Fibroblast of skin of left biceps (primary cell): ENCODE results near the gene TM2D3.

ENCODE experiments used
- DNase-seq, 2 experiments: peaks; one replicate each; pipeline ENCODE4 v3.0.0-alpha.2; 2013; ENCODE audit warnings: low read depth in 2 of 2

Gene TM2D3

GRCh38 chr15:101607108-101607507, 45.1 kb downstream of the TM2D3 start:
- no peak for DNase-seq

GRCh38 chr15:101604124-101604874, 47.9 kb downstream of the TM2D3 start:
- no peak for DNase-seq

- no peak for DNase-seq
Measured at GRCh38 chr15:101602801-101603200, 49.4 kb downstream of the TM2D3 start.

DNA sequence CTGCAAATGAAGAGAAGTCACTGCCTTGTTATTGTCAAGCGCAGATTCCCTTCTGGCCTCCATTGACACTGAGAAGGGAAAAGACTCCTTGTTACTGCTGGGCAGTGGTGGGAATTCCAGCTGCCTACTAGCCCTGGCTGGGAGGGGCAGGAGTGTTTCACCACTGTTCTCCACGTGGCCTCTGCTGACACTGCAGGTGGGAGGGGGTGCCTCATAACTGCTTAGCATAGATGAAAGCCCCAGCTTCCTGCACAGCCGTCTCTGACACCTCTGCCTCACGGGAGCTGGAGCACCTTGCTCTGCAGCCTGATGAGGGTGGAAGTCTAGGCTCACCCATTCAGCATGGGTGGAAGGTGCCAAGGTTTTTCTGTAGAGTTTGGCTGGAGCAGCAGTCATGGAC, 52.1 kb downstream of the TM2D3 start:
- DNase-seq, result no peak

DNA sequence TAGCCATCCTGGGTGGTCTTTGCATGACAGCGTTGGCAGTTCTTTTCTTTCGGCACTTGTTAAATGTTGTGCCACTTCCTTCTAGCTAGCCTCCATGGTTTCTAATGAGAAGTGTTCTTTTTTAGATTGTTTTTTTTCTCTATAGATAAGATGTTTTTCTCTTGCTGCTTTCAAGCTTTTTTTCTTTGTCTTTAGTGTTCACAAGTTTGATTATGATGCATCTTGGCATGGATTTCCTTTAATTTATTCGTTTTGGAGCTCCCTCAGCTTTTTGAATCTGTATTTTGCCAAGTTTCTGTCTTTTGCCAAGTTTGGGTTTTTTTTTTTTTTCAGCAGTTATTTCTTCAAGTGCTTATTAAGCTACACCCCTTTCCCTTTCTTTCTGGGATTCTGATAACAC, 53.1 kb downstream of the TM2D3 start:
- DNase-seq, result no peak

GRCh38 chr15:101597360-101597928, 54.7 kb downstream of the TM2D3 start:
- no peak for DNase-seq

DNA sequence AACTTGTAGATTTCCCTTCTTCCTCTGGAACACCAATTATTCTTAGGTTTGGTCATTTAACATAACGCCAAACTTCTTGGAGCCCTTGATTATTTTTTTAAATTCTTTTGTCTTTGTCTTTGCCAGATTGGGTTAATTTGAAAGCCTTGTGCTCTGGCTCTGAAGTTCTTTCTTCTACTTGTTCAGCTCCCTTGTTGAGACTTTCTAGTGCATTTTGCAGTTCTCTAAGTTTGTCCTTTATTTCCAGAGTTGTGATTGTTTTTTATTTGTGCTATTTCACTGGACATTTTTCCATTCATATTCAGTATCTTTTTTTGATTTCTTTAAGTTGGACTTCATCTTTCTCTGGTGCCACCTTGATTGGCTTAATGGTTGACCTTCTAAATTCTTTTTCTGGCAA, 55.5 kb downstream of the TM2D3 start:
- DNase-seq, result no peak
